SH-SY5Y (cell line): Measurements from ENCODE around the gene ZNF581.

Source experiments
- GATA2 ChIP-seq: IDR thresholded peaks from 2 replicates; pipeline ENCODE4 v1.6.1; 2011; ENCODE audit warnings: mild to moderate bottlenecking, low read depth, low read length
- GATA3 ChIP-seq: IDR thresholded peaks from 2 replicates; pipeline ENCODE4 v1.6.1; 2011; ENCODE audit warnings: low read depth, mild to moderate bottlenecking, low read length, moderate library complexity

- TF ChIP-seq GATA2 (no peak), GATA3 (no peak)
These were observed 31.3 kb upstream of the ZNF581 start for GRCh38 chr19:55611983-55612645.
